GM12872 (cell line): ENCODE data around the gene FAM20B.

Experiments used
- TF ChIP-seq, protein P1 (sequence below): IDR thresholded peaks from 3 replicates; pipeline ENCODE4 v1.5.1; 2011; ENCODE audit warnings: low read depth, mild to moderate bottlenecking, low read length, moderate library complexity; ENCODE audit not compliant: insufficient read depth

The FAM20B gene

DNA sequence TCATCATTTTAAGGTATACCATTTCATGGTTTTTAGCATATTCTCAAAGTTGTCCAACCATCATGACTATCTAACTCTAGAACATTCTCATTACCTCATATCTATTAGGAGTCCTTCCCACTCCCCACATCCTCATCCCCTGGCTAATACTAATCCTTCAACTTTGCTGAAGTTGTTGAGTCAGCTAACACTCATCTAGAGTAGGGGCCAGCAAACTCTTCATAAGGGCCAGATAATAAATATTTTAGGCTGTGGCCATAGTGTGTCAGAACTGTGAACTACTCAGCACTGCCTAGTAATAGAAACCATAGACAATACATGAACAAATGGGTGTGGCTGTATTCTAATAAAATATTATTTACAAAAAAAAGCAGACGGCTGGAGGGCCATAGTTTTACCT lies 99.2 kb downstream of the FAM20B start:
- TF ChIP-seq, protein P1, sequence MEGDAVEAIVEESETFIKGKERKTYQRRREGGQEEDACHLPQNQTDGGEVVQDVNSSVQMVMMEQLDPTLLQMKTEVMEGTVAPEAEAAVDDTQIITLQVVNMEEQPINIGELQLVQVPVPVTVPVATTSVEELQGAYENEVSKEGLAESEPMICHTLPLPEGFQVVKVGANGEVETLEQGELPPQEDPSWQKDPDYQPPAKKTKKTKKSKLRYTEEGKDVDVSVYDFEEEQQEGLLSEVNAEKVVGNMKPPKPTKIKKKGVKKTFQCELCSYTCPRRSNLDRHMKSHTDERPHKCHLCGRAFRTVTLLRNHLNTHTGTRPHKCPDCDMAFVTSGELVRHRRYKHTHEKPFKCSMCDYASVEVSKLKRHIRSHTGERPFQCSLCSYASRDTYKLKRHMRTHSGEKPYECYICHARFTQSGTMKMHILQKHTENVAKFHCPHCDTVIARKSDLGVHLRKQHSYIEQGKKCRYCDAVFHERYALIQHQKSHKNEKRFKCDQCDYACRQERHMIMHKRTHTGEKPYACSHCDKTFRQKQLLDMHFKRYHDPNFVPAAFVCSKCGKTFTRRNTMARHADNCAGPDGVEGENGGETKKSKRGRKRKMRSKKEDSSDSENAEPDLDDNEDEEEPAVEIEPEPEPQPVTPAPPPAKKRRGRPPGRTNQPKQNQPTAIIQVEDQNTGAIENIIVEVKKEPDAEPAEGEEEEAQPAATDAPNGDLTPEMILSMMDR = no peak
